Measurements from ENCODE around the gene MRGPRF. TPM values are rescaled to one million over a fixed set of nuclear protein-coding genes. Genes with fewer than 3 reads are reported as not detected.
A peak's percentile ranks its signal among the peaks of the same experiment; 100 is the strongest.

MRGPRF gene
- total RNA-seq, 1 donor from 2014 or later = 0.53 TPM

DNA sequence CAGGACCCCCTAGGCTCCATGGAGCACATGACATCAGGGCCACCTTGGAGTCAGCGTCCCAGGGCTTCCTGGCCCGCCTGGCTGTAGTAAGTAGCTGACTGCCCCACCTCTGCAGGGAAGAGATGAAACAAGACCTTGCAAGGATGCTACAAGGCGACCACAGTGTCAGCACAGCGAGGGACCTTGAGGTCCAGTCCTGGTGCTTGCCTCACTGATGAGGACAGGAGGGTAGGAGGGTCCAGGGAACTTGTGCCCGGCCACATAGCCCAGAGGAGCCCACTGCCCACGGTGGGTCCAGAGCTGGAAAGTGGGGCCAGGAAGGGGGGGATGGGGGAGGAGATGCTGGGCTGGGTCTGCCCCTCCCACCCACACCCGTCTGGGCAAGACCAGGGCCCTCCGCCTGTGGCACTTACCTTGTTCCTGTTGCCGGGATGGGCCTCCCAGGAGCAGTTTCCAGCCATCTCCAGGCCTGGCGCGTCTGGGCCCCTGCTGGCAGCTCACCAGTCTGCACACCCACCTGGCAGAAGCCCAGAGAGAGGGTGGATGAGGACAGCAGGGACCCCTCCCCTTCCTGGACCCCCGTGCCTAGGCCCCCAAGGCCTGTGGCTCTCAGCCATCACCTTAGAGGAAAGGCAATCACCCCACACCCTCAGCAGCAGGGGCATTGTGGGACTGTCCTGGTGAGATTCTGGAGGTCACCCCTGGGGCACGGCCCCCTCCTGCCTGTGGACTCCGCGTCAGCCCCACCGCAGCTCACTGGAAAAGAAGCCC, 3.4 kb downstream of the MRGPRF start:
- Histone ChIP-seq H3K27me3 (ENCODE audit: control insufficient read depth, insufficient read depth, low read length) (peaks cover 4% of the 10 kb centered on the region), H3K36me3 (ENCODE audit: control insufficient read depth, insufficient read depth, low read length) (no peaks in the 10 kb centered on the region), H3K4me3 (ENCODE audit: low read depth, low read length) (no peak overlapping the region)
- FAIRE-seq (no peak), DNase-seq (ENCODE audit: low read depth) (no peak)
- TF ChIP-seq, protein P1, sequence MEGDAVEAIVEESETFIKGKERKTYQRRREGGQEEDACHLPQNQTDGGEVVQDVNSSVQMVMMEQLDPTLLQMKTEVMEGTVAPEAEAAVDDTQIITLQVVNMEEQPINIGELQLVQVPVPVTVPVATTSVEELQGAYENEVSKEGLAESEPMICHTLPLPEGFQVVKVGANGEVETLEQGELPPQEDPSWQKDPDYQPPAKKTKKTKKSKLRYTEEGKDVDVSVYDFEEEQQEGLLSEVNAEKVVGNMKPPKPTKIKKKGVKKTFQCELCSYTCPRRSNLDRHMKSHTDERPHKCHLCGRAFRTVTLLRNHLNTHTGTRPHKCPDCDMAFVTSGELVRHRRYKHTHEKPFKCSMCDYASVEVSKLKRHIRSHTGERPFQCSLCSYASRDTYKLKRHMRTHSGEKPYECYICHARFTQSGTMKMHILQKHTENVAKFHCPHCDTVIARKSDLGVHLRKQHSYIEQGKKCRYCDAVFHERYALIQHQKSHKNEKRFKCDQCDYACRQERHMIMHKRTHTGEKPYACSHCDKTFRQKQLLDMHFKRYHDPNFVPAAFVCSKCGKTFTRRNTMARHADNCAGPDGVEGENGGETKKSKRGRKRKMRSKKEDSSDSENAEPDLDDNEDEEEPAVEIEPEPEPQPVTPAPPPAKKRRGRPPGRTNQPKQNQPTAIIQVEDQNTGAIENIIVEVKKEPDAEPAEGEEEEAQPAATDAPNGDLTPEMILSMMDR (IDR thresholded peaks at IDR 0.05; ENCODE audit: insufficient read depth, low read length, severe bottlenecking) = no peak

DNA sequence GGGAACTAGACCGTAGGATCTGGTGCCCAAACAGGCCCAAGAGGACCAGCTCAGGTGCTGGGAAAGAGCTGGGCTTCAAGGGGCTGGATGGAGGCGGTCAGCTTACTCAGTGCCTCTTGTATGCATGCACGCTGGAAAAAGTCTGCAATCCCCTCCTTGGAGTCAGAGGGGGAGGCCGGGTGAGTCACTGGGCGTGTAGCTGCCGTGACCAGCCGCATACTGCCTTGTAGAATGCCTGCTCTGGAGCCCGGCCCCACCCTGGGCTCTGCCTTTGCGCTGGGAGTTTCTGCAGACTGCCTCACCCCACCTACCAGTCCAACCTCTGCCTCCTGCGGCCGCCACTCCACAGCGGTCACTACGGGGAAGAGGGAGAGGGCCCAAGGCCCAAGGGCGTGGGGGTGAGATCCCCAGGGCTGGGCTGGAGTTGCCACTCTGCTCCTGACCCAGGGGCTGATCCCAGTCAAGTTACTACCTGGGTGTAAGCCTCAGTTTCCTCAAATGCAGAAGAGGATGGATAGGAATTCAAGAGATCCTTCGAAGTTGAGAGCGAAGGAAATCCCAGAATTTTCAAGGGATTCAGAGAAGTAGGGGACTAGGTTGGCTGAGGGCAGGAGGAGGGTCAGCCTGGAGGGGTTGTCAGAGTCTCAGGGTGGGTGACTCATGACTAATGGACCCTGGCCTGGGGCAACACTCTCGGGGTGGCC, 4.2 kb downstream of the MRGPRF start:
- TF ChIP-seq, protein P1 (IDR thresholded peaks at IDR 0.05; ENCODE audit: insufficient read depth, low read length, severe bottlenecking) = no peak
- H3K27me3 ChIP-seq (ENCODE audit: control insufficient read depth, insufficient read depth, low read length) = peaks cover 4% of the 10 kb centered on the region
- DNase-seq (ENCODE audit: low read depth) (peak; percentile 93), FAIRE-seq (no peak)
- no peaks in the 10 kb centered on the region for H3K36me3 ChIP-seq (ENCODE audit: control insufficient read depth, insufficient read depth, low read length)
- no peak overlapping the region for H3K4me3 ChIP-seq (ENCODE audit: low read depth, low read length)

DNA sequence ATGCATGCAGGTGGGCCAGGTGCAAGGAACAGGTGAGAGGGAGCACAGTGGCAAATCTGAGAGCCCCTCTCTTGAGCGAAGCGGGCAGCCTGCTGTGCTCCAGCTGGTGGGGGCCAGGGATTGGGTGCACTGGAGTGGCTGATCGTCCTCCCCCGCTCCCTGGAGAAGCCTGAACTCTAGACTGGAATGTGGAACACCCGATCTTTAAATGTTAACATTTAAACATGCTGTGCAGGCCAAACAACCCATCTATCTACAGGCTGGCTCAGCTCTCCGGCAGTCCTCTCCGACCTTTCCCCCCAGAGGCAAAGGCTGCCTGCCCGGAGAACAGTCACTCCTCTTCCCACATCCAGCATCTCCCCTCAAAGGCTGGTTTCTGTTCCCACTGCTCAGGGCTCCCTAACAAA, 5.1 kb downstream of the MRGPRF start:
- no peak overlapping the region for H3K4me3 ChIP-seq (ENCODE audit: low read depth, low read length)
- TF ChIP-seq, protein P1 (IDR thresholded peaks at IDR 0.05; ENCODE audit: insufficient read depth, low read length, severe bottlenecking) = no peak
- H3K36me3 ChIP-seq (ENCODE audit: control insufficient read depth, insufficient read depth, low read length) = no peaks in the 10 kb centered on the region
- DNase-seq (ENCODE audit: low read depth) (no peak), FAIRE-seq (no peak)
- no peaks in the 10 kb centered on the region for H3K27me3 ChIP-seq (ENCODE audit: control insufficient read depth, insufficient read depth, low read length)

DNA sequence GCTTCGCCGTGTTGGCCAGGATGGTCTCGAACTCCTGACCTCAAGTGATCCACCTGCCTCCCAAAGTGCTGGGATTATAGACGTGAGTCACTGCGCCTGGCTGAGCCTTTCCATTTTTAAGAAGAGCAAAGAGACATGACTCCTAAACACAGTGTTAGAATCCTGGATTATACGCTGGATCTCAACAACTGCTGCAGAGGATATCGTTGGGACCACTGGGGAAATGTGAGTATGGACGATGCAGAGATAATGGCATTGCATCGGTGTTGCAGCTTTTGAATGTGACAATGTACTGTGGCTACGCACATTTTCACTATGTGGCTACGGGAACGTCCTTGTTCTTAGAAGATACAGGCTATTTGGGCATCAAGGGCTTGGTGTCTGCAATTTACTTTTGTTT, 6.2 kb downstream of the MRGPRF start:
- no peak for DNase-seq (ENCODE audit: low read depth)
- no peak for FAIRE-seq
- no peak overlapping the region for H3K4me3 ChIP-seq (ENCODE audit: low read depth, low read length)
- peaks cover 1% of the 10 kb centered on the region for H3K27me3 ChIP-seq (ENCODE audit: control insufficient read depth, insufficient read depth, low read length)
- H3K36me3 ChIP-seq (ENCODE audit: control insufficient read depth, insufficient read depth, low read length) = no peaks in the 10 kb centered on the region
- TF ChIP-seq, protein P1 (IDR thresholded peaks at IDR 0.05; ENCODE audit: insufficient read depth, low read length, severe bottlenecking) = no peak

DNA sequence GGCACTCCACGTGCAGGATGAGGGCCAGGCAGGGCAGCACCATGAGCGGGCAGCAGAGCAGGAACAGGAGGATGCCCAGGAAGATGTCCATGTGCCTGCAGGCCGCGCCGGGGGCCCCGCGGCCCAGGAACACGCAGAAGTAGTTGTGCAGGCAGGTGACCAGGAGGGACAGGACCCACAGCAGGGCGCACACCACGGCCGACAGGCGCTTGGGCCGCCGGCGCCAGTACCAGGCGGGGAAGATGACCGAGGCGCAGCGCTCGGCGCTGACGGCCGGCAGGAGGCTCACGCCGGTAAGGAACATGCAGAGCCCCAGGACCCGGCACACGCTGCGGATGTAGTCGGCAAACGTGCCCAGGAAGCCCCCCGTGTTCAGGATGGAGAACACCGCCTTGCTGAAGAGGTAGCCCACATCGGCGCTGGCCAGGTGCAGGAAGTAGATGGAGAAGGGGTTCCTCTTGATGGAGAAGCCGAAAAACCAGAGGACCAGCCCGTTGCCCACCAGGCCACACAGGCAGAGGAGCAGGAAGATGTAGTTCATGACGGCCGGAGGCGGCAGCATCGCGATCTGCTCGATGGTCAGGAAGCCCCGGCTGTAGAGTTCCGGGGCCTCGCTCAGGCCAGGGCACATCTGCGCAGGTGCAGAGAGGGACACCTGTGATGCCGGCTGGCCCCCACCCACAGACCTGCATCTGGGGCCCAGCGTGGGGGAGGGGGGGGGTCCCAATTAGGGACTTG, 7.2 kb downstream of the MRGPRF start:
- peaks cover 1% of the 10 kb centered on the region for H3K27me3 ChIP-seq (ENCODE audit: control insufficient read depth, insufficient read depth, low read length)
- FAIRE-seq (no peak), DNase-seq (ENCODE audit: low read depth) (no peak)
- TF ChIP-seq, protein P1 (IDR thresholded peaks at IDR 0.05; ENCODE audit: insufficient read depth, low read length, severe bottlenecking) = no peak
- H3K4me3 ChIP-seq (ENCODE audit: low read depth, low read length) = no peak overlapping the region
- H3K36me3 ChIP-seq (ENCODE audit: control insufficient read depth, insufficient read depth, low read length) = no peaks in the 10 kb centered on the region

All from bronchial epithelial cell (primary cell).